ENCODE data around the gene RRH. TPM values are rescaled to one million over a fixed set of nuclear protein-coding genes. Genes with fewer than 3 reads are reported as not detected.

RRH gene
- total RNA-seq, 2 donors from 2014 or later = not detected

DNA sequence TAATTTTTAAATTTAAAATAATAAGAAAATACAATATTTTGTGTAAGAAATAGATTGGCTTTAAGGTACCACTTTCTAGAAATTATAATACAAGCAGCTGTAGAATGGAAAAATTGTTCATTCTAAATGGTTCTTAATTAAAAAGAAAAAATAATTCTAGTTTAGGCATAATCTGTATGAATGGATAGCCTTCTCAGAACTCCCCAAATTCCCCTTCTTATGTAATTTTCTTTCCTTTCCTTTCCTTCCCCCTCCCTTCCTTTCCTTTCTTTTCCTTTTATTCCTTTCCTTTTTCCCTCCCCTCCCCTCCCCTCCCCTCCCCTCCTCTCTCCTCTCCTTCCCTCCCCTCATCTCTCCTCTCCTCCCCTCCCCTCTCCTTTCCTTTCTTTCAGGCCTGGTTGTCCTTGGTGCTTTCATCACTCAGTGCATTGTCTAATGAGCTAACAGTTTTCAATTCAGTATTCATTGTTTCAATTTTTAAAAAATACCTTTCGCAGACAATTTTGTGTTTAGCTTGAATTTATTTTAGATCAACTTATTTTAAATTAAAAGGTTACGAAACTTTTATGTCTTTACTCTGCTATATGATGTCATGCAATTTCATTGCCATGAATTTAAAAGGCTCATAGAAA is 49.0 kb downstream of the RRH start:
- no peak for ATAC-seq
- DNase-seq = no peak
- intact Hi-C loops (cut with DNase I) = no loop called here

DNA sequence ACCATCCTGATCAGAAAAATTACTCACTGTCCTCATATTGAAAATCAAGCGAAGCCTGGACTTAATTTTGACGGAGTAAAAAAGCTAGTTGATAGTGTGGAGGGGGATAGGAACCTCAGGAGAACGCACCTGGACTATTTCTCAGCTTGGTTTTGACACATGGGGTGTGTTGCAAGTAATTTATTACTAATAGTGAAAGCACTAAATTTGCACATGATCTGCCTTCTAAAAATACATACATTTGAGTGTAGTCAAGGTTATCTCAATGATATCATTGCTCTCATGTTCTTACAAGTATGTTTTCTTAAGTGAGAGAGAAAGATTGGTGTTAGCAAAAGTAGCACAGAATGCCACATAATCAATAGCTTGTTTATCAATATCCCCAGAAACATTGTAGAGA is 49.6 kb downstream of the RRH start:
- DNase-seq = no peak
- ATAC-seq = no peak
- intact Hi-C loops (cut with DNase I) = no loop called here

DNA sequence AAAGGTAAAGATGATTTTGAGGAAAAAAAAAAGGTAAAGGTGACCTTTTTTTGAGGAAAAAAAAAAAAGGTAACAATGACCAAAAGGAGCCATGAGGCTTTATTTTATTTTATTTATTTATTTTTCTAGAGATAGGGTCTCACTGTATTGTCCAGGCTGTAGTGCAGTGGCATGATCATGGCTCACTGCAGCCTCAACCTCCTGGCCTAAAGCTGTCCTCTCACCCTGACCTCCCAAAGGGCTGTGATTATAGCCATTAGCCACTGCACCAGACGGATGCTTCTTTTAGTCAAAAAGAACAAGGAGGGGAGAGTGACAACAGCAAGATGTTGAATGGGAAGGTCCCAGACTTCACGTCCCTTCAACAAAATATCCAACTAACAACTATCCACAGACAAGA is 50.6 kb downstream of the RRH start:
- DNase-seq = no peak
- intact Hi-C loops (cut with DNase I) = no loop called here
- no peak for ATAC-seq

DNA sequence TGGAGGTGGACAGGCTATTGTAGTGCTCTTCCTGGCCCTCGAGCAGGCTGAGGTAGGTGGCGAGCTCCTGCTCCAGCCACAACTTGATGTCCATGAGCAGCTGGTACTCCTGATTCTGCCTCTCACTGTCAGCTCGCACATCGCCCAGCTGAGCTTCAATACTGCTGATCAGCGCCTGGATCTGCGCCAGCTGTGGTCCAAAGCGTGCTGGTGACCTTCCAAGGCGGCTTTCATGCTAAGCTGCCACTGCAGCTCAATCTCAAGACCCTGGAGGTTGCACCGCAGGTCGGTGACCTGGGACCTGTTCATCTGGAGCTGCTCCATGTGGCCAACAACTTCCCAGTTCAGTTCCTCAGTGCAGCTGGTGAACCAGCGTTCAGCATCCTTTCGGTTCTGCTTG is 51.3 kb downstream of the RRH start:
- intact Hi-C loops (cut with DNase I) = no loop called here
- ATAC-seq (no peak), DNase-seq (no peak)

DNA sequence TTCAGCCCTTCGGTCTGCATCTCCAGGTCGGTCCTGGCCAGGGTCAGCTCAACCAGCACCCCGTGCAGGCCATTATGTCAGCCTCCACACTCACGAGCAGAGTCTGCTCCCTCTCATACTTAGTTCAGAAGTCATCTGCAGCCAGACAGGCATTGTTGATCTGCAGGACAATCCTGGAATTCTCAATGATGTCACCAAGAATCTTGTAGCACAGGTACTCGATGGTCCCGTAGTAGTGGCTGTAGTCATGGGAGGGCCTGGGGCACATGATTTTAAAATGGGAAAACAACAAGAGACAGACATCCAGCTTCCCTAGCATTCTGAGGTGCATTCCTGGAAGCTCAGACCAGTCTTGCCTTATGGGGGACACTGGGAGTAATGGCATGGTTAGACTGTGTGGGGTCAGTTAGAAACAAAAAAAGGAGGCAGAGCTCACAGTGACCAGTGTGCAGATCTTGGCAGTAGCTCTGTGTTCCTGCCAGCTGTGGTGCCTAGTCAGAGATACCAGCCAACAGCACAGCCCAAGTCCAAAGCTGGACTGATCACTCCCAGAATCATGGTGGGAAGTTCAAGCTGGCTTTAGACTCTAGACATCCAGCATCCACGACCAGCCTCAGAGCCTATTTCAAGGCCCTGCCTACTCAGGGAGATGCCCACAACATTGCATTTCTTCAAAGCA is 52.0 kb downstream of the RRH start:
- DNase-seq = no peak
- no peak for ATAC-seq
- intact Hi-C loops (cut with DNase I) = no loop called here

DNA sequence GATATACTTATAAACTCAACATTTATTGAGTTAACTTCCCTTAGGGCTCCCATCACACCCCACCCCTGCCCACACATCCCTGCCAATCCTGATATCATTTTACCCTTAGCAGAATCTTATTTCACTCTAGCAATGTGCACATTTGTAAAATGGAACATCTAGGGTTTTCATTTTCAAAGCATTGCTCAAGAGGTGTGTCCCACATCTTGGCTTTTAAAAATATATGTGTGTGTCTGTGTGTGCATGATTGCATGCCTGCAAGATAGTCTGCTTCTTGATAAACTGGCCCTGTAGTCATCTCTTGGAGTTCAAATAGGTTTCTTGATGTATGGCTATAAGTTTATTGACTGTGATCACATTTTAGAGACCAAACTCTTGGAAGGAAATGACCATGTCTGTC is 58.5 kb downstream of the RRH start:
- no peak for DNase-seq
- intact Hi-C loops (cut with DNase I) = no loop called here
- ATAC-seq = no peak

DNA sequence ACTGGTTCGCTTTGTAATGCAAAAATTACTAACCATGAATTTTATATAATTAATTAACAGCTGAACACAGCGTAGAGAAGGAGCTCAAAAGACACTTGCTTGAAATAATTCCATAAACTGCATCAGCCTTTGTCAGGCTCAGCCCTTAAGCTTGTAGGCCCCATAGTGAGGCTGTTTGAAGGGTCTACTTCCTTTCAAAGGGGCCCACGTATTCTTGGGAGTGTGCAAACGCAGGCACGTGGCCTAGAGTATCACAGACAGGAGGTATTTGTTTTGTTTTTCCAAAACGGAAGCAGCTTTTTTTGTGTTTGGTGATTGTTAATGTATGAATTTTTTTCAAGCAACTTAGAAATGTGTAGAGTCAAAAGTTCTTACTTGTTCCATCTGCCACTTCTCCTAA is 59.3 kb downstream of the RRH start:
- no peak for DNase-seq
- ATAC-seq = no peak
- intact Hi-C loops (cut with DNase I) = no loop called here

DNA sequence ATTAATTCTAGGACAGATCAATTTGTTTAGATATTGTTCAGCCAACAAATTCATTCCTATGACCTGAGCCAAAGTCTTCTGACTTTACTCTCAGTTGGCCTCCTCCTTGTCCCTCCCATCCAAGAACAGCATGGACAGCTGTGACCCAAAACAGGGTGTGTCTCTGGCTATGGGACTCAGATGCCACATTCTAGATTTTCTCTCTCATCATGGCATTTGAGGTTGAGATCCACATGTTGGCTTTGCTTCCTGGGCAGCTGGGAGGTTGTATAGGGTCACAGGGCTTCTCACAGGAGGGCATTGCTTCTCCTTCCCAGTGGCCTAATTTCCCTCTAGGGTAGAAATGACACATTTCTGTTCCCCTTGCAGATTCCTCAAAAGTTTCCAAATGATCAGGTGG is 62.3 kb downstream of the RRH start:
- intact Hi-C loops (cut with DNase I) = no loop called here
- ATAC-seq = no peak
- no peak for DNase-seq

Other genes with a start within 250 kb of the RRH start
- 10 to 100 TPM in 1 of 2 donors, 1 to 10 TPM in 1; 7.6 to 15.8 TPM for gene CASP6, start 124.5 kb upstream of the RRH start, total RNA-seq
- gene PLA2G12A, start 97.9 kb upstream of the RRH start, total RNA-seq = 10 to 100 TPM; 59.4 to 63.1 TPM
- 10 to 100 TPM; 22.6 to 23.2 TPM for gene CFI, start 26.0 kb upstream of the RRH start, total RNA-seq
- gene GAR1, start 12.2 kb upstream of the RRH start, total RNA-seq = 10 to 100 TPM in 1 of 2 donors, 1 to 10 TPM in 1; 9.6 to 12.0 TPM
- not detected for gene LRIT3, start 20.1 kb downstream of the RRH start, total RNA-seq
- gene EGF, start 84.9 kb downstream of the RRH start, total RNA-seq = 10 to 100 TPM in 1 of 2 donors, 1 to 10 TPM in 1; 8.3 to 12.4 TPM